SK-N-SH (cell line): ENCODE results near the gene C13orf42. TPM values are rescaled to one million over a fixed set of nuclear protein-coding genes. Genes with fewer than 3 reads are reported as not detected.

ENCODE experiments used
- CTCF ChIA-PET: fragments of 300-600, 350-600 bp; formaldehyde crosslinking; extraction: SDS; loops from one replicate; lab custom pipeline; 2021; lab: Yijun Ruan, JAX
- POLR2A ChIA-PET: fragments of 350-600 bp; sonication (Branson Sonifier 250); formaldehyde crosslinking; extraction: SDS; loops from one replicate; lab custom pipeline; 2020; ENCODE audit warnings: antibody characterized with exemption, inconsistent platforms; lab: Yijun Ruan, JAX
- DNase-seq: peaks from one replicate; pipeline ENCODE4 v3.0.0; 2012
- H2AFZ ChIP-seq: fragments of 200-600 bp; sonication (generic); 2 replicates; pipeline ENCODE4 v1.8.1; 2016; ENCODE audit warnings: antibody characterized with exemption, mild to moderate bottlenecking, low read depth
- H3F3A ChIP-seq: fragments of 200-600 bp; sonication (generic); replicated peaks from 2 replicates; pipeline ENCODE3; 2016; ENCODE audit warnings: antibody characterized with exemption, mild to moderate bottlenecking; ENCODE audit not compliant: insufficient read depth
- H3K27ac ChIP-seq, 2 experiments: fragments of 200-500 bp in 1 of 2; fragments of 200-600 bp in 1 of 2; sonication (Bioruptor generic) in 1 of 2; sonication (generic), shearing (Covaris generic) in 1 of 2; 2 replicates each; pipeline versions ENCODE4 v1.5.1 to v1.6.1; 2014 to 2016; ENCODE audit warnings: low read depth in 2 of 2, inconsistent platforms in 1 of 2, low read length in 1 of 2, mild to moderate bottlenecking in 1 of 2, mixed read lengths in 1 of 2
- H3K27me3 ChIP-seq: fragments of 200-600 bp; sonication (generic), shearing (Covaris generic); 2 replicates; pipeline ENCODE4 v1.6.1; 2016; ENCODE audit warnings: mixed run types; ENCODE audit not compliant: insufficient read depth
- H3K36me3 ChIP-seq, 2 experiments: fragments of 200-500 bp in 1 of 2; fragments of 200-600 bp in 1 of 2; sonication (Bioruptor generic) in 1 of 2; sonication (generic) in 1 of 2; replicated peaks in 1 of 2; 2 replicates each; pipeline versions ENCODE3 to v1.5.1; 2014 to 2016; ENCODE audit warnings: low read length in 1 of 2, mild to moderate bottlenecking in 1 of 2; ENCODE audit not compliant: insufficient read depth in 2 of 2, control insufficient read depth in 1 of 2
- H3K4me1 ChIP-seq, 2 experiments: fragments of 200-500 bp in 1 of 2; fragments of 200-600 bp in 1 of 2; sonication (Bioruptor generic) in 1 of 2; sonication (generic), shearing (Covaris generic) in 1 of 2; 2 replicates each; pipeline versions ENCODE4 v1.5.1 to v1.6.1; 2014 to 2016; ENCODE audit warnings: low read depth in 1 of 2, low read length in 1 of 2, mixed run types in 1 of 2; ENCODE audit not compliant: insufficient read depth in 2 of 2, control insufficient read depth in 1 of 2
- H3K4me2 ChIP-seq: fragments of 200-600 bp; sonication (generic), shearing (Covaris generic); 2 replicates; pipeline ENCODE4 v1.6.1; 2017; ENCODE audit warnings: mixed run types
- H3K4me3 ChIP-seq, 2 experiments: fragments of 200-500 bp in 1 of 2; fragments of 200-600 bp in 1 of 2; sonication (Bioruptor generic) in 1 of 2; sonication (generic), shearing (Covaris generic) in 1 of 2; 2 replicates each; pipeline versions ENCODE4 v1.5.1 to v1.8.1; 2014 to 2016; ENCODE audit warnings: low read depth in 2 of 2, inconsistent platforms in 1 of 2, low read length in 1 of 2, mild to moderate bottlenecking in 1 of 2, mixed read lengths in 1 of 2, moderate library complexity in 1 of 2
- H3K79me2 ChIP-seq: fragments of 200-600 bp; sonication (generic); 2 replicates; pipeline ENCODE4 v1.8.1; 2017; ENCODE audit warnings: mild to moderate bottlenecking; ENCODE audit not compliant: insufficient read depth
- H3K9ac ChIP-seq: fragments of 200-600 bp; sonication (generic); 2 replicates; pipeline ENCODE4 v1.6.1; 2017; ENCODE audit warnings: mixed run types
- H3K9me2 ChIP-seq: fragments of 200-600 bp; sonication (generic); 2 replicates; pipeline ENCODE4 v1.6.1; 2017; ENCODE audit warnings: mixed run types
- H3K9me3 ChIP-seq: fragments of 200-600 bp; sonication (generic); 2 replicates; pipeline ENCODE4 v1.6.1; 2017; ENCODE audit warnings: mixed run types, mild to moderate bottlenecking, moderate library complexity
- H4K20me1 ChIP-seq: fragments of 200-600 bp; sonication (generic); 2 replicates; pipeline ENCODE4 v1.6.1; 2017; ENCODE audit warnings: mild to moderate bottlenecking, mixed run types; ENCODE audit not compliant: insufficient read depth
- CHD2 ChIP-seq: fragments of 150-350 bp; IDR thresholded peaks from 2 replicates; pipeline ENCODE4 v1.6.1; 2018; ENCODE audit warnings: low read length; ENCODE audit not compliant: partially characterized antibody
- ELF1 ChIP-seq: IDR thresholded peaks from 2 replicates; pipeline ENCODE4 v1.4.0; 2012
- EP300 ChIP-seq, 2 experiments: IDR thresholded peaks; 2 replicates each; pipeline versions ENCODE4 v1.4.0 to v1.6.1; 2012; ENCODE audit warnings: borderline replicate concordance in 1 of 2, low read depth in 1 of 2, low read length in 1 of 2
- EZH2phosphoT487 ChIP-seq: fragments of 200-600 bp; sonication (generic); IDR thresholded peaks from 2 replicates; pipeline ENCODE4 v1.6.1; 2017; ENCODE audit warnings: low read depth, mixed run types, mild to moderate bottlenecking, antibody characterized with exemption, moderate library complexity, borderline replicate concordance
- FOSL2 ChIP-seq: IDR thresholded peaks from 2 replicates; pipeline ENCODE4 v1.4.0; 2012; ENCODE audit warnings: low read depth, mild to moderate bottlenecking, moderate library complexity, borderline replicate concordance
- FOXJ3 ChIP-seq: sonication (generic); formaldehyde crosslinking; IDR thresholded peaks from 2 replicates; pipeline ENCODE4 v1.5.1; 2020; ENCODE audit warnings: mild to moderate bottlenecking, missing genetic modification reagents
- GATA2 ChIP-seq: sonication (generic); formaldehyde crosslinking; IDR thresholded peaks from 2 replicates; pipeline ENCODE4 v1.5.0; 2020; ENCODE audit warnings: mild to moderate bottlenecking, missing genetic modification reagents
- IRF3 ChIP-seq: fragments of 150-350 bp; IDR thresholded peaks from 2 replicates; pipeline ENCODE4 v1.6.1; 2016; ENCODE audit warnings: mild to moderate bottlenecking, low read depth, low read length
- MAX ChIP-seq: IDR thresholded peaks from 2 replicates; pipeline ENCODE4 v1.4.0; 2012; ENCODE audit warnings: low read depth
- MEF2A ChIP-seq: IDR thresholded peaks from 2 replicates; pipeline ENCODE4 v1.4.0; 2012; ENCODE audit warnings: low read depth, borderline replicate concordance
- MXI1 ChIP-seq: IDR thresholded peaks from 2 replicates; pipeline ENCODE4 v1.6.1; 2012; ENCODE audit warnings: mild to moderate bottlenecking, low read depth, low read length, improper control_type of control experiment
- NFIC ChIP-seq: IDR thresholded peaks from 2 replicates; pipeline ENCODE4 v1.4.0; 2012; ENCODE audit warnings: borderline replicate concordance
- NRF1 ChIP-seq: IDR thresholded peaks from 2 replicates; pipeline ENCODE4 v1.6.1; 2012; ENCODE audit warnings: low read depth, mild to moderate bottlenecking, low read length
- PBX3 ChIP-seq: IDR thresholded peaks from 2 replicates; pipeline ENCODE4; 2012
- RAD21 ChIP-seq: IDR thresholded peaks from 2 replicates; pipeline ENCODE4 v1.6.1; 2012; ENCODE audit warnings: mild to moderate bottlenecking, low read length
- RCOR1 ChIP-seq: fragments of 150-350 bp; IDR thresholded peaks from 2 replicates; pipeline ENCODE4 v1.6.1; 2017; ENCODE audit warnings: antibody characterized with exemption, low read length
- RFX5 ChIP-seq: IDR thresholded peaks from 2 replicates; pipeline ENCODE4 v1.6.1; 2012; ENCODE audit warnings: mild to moderate bottlenecking, improper control_type of control experiment, low read length
- USF1 ChIP-seq: IDR thresholded peaks from 2 replicates; pipeline ENCODE4 v1.4.0; 2012; ENCODE audit warnings: low read depth, borderline replicate concordance
- USF2 ChIP-seq: fragments of 150-350 bp; IDR thresholded peaks from 2 replicates; pipeline ENCODE4 v1.6.1; 2017; ENCODE audit warnings: antibody characterized with exemption, low read length, low read depth, borderline replicate concordance
- YY1 ChIP-seq: IDR thresholded peaks from 2 replicates; pipeline ENCODE4 v1.4.0; 2012; ENCODE audit warnings: low read depth, mild to moderate bottlenecking
- ZBTB33 ChIP-seq: IDR thresholded peaks from 2 replicates; pipeline ENCODE4 v1.4.0; 2012; ENCODE audit warnings: low read depth, borderline replicate concordance
- WGBS: methylation state at CpG from one replicate; pipeline ENCODE4 v1.1.6; 2017; ENCODE audit warnings: low lambda C conversion rate; 5-methylcytosine and 5-hydroxymethylcytosine counted together
- polyA plus RNA-seq, 3 experiments: library from polyadenylated mRNA; depleted of rRNA; stranded (reverse); fragments of >200 nt; gene quantifications; 2 replicates each; pipeline ENCODE4 v1.2.3, GENCODE V29; 2012

Gene C13orf42
- polyA plus RNA-seq, 1 of the 3 experiments (the other 2 are of a cell fraction) = not detected

- no peak overlapping the region for H3K4me3 ChIP-seq
- no peaks in the 10 kb centered on the region for H3K79me2 ChIP-seq
- H3K4me1 ChIP-seq = no peaks in the 10 kb centered on the region; a peak in 1 of 4 replicates
- no peak for DNase-seq
- no peak overlapping the region for H3K9ac ChIP-seq
- no peaks in the 10 kb centered on the region for H3K9me2 ChIP-seq
- ChIA-PET CTCF (interaction anchor here (1.1 kb wide), 1 partner anchor 13 kb away, joined by 3 read pairs; no protein-coding TSS in a partner anchor), POLR2A (no interaction called here)
- WGBS = 59% methylated on average over 5 of the region's 5 CpGs
- no peak overlapping the region for H3K4me2 ChIP-seq
- no peaks in the 10 kb centered on the region for H3K27me3 ChIP-seq
- H3K27ac ChIP-seq = no peak overlapping the region
- H3K36me3 ChIP-seq = no peaks in the 10 kb centered on the region
- H3F3A ChIP-seq = no peaks in the 10 kb centered on the region
- no peaks in the 10 kb centered on the region for H3K9me3 ChIP-seq
- TF ChIP-seq PBX3 (no peak), MXI1 (no peak), FOSL2 (no peak), EP300 (IDR thresholded peaks at IDR 0.05; ENCODE audit: borderline replicate concordance in 1 of 2, low read depth in 1 of 2, low read length in 1 of 2) (no peak), USF2 (no peak), USF1 (no peak), ELF1 (no peak), MEF2A (no peak)
- H4K20me1 ChIP-seq = no peaks in the 10 kb centered on the region
- no peak overlapping the region for H2AFZ ChIP-seq
Measured at GRCh38 chr13:51041710-51042109, 69.4 kb downstream of the C13orf42 start.

GRCh38 chr13:51041126-51041525 is 69.9 kb downstream of the C13orf42 start:
- TF ChIP-seq RAD21 (no peak), FOSL2 (no peak), RFX5 (no peak), CHD2 (no peak), MAX (no peak), FOXJ3 (CRISPR knock-in tag) (no peak), NFIC (no peak), ZBTB33 (no peak), RCOR1 (no peak), YY1 (no peak), USF1 (no peak), EZH2phosphoT487 (no peak), IRF3 (no peak), NRF1 (no peak), GATA2 (CRISPR knock-in tag) (no peak)
- TF ChIP-seq, all 33 proteins: peak for 0
- no peaks in the 10 kb centered on the region; a peak in 1 of 4 replicates for H3K4me1 ChIP-seq
- no peaks in the 10 kb centered on the region for H3K79me2 ChIP-seq
- WGBS = 73% methylated on average over 4 of the region's 4 CpGs
- no peaks in the 10 kb centered on the region for H3K27me3 ChIP-seq
- no peaks in the 10 kb centered on the region for H3F3A ChIP-seq
- no peaks in the 10 kb centered on the region for H3K9me3 ChIP-seq
- no peaks in the 10 kb centered on the region for H4K20me1 ChIP-seq
- H3K9ac ChIP-seq = no peak overlapping the region
- no peaks in the 10 kb centered on the region for H3K9me2 ChIP-seq
- H3K4me2 ChIP-seq = no peak overlapping the region
- H3K36me3 ChIP-seq = no peaks in the 10 kb centered on the region
- no peak overlapping the region for H3K27ac ChIP-seq
- DNase-seq = no peak
- H3K4me3 ChIP-seq = no peak overlapping the region
- POLR2A ChIA-PET = no interaction called here
- CTCF ChIA-PET = interaction anchor here (1.1 kb wide), 1 partner anchor 13 kb away, joined by 3 read pairs; no protein-coding TSS in a partner anchor
- no peak overlapping the region for H2AFZ ChIP-seq
